Right lobe of liver (tissue), 6 donors: ENCODE results near the gene LHX2. TPM values are rescaled to one million over a fixed set of nuclear protein-coding genes. Genes with fewer than 3 reads are reported as not detected.

Experiments used
- ATAC-seq, 4 donors: fragments of 200-7000 bp; cut with Tn5 transposase; one replicate each; pipeline ENCODE4 v1.9.1; 2020; ENCODE audit warnings: mild to moderate bottlenecking in 4 of 4, moderate library complexity in 4 of 4
- DNase-seq, 3 donors: peaks; one replicate each; pipeline ENCODE4 v3.0.0-alpha.2; 2020
- H3K27ac ChIP-seq, 3 donors: fragments of 200-600 bp; one replicate each; pipeline ENCODE4 v1.8.0; 2022
- H3K27me3 ChIP-seq, 2 donors: fragments of 200-600 bp; one replicate each; pipeline ENCODE4 v1.8.0; 2022
- H3K36me3 ChIP-seq, 4 donors: fragments of 200-600 bp; sonication (generic) in 1 of 4; one replicate each; pipeline versions ENCODE4 v1.5.1 to v1.8.0; 2017 to 2022; ENCODE audit warnings: control low read depth in 1 of 4
- H3K4me1 ChIP-seq, 4 donors: fragments of 200-600 bp; sonication (generic) in 1 of 4; one replicate each; pipeline versions ENCODE4 v1.5.1 to v1.8.0; 2017 to 2022; ENCODE audit warnings: control low read depth in 1 of 4
- H3K4me3 ChIP-seq, 3 donors: fragments of 200-600 bp; one replicate each; pipeline ENCODE4 v1.8.0; 2022
- H3K9me3 ChIP-seq, 4 donors: fragments of 200-600 bp; sonication (generic) in 1 of 4; one replicate each; pipeline versions ENCODE4 v1.5.1 to v1.8.0; 2017 to 2022; ENCODE audit warnings: control low read depth in 1 of 4
- CTCF ChIP-seq, 4 donors: fragments of 200-600 bp in 3 of 4; fragments of 450-650 bp in 1 of 4; IDR thresholded peaks; one replicate each; pipeline versions ENCODE4 v1.5.1 to v1.8.0; 2016 to 2022; ENCODE audit warnings: antibody characterized with exemption in 4 of 4, mild to moderate bottlenecking in 2 of 4
- POLR2A ChIP-seq: fragments of 450-650 bp; IDR thresholded peaks from one replicate; pipeline ENCODE4 v1.6.1; 2017; ENCODE audit warnings: antibody characterized with exemption, mild to moderate bottlenecking
- WGBS: methylation state at CpG from one replicate; pipeline ENCODE4 v1.1.6; 2018; ENCODE audit warnings: low coverage, low lambda C conversion rate; ENCODE audit not compliant: insufficient coverage; ENCODE audit errors: missing lambda C conversion rate; 5-methylcytosine and 5-hydroxymethylcytosine counted together
- intact Hi-C, 2 donors: fragments of 100-400 bp; cut with DNase I; formaldehyde crosslinking; loops; one replicate each; pipeline versions ENCODE4 v1.11.2 to v1.14.1; 2022
- long read RNA-seq: library from polyadenylated mRNA; unstranded; transcript quantifications from one replicate; pipeline ENCODE4 v2.0.0, GENCODE V29; 2019
- total RNA-seq, 6 experiments: library from RNA; depleted of rRNA in 2 of 6; stranded (reverse); fragments of >200 nt in 2 of 6; fragmentation: NEBNext Ultra II Directional in 3 of 6; extraction: Animal tissue kit (Norgen Biotek cat#: 25700) in 3 of 6; gene quantifications; one replicate each; pipeline versions ENCODE4 v1.1.0 to v1.2.4, GENCODE V29; 2016 to 2023
- donor health status: DM: no; HTN: yes; CAD: no.
- donor health status: DM: no; HTN: no; CAD: no.
- donor health status: DM: no; HTN: no; CAD: no.
- donor health status: DM: no; HTN: yes; CAD: no.
- donor health status: DM: no; HTN: yes; CAD: no.

Gene LHX2
- total RNA-seq, result 1 to 10 TPM in 5 of 6 experiments, under 1 TPM in 1; 0.64 to 5.0 (median 3.0) TPM
- long read RNA-seq, result 0 reads

DNA sequence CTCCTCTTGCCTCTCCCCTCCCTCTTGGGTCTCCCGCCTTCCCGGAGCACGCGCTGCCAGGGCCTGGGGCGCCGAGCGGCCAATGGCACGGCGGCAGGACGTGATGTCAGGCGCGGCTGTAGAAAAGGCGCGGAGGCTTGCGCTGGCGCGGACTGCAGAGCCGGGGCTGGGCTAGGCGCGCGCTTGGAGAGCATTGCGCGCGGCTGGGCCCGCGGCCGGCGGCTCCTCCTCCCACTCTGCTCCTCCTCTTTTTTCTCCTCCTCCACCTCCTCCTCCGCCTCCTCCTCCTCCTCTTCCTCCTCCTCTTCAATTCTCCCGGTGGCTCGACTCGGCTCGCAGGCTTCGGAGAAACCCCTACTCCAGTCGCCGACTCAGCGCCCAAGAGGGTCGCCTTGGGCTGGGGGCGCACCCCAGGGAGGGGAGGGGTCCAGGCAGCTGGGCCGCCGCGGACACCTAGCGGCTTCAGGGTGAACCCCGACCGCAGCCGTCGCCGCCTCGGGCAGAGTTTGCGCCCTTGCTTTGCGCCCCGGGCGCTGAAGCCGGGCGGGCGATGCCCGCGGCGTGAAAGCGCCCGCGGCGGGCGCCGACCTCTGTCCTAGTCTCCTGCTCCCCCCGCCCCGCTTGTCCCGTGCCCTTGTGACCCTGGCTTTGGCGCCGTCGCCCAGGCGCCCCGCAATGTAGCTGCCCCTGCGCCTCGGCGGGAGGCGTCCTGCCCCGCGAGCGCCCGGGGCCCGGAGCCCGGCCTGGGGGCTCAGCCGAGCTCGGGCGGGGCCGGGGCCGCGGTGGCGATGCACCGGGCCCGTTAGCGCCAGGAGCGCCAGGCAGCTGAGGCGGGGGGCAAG lies at the start of gene LHX2:
Gene LHX2, plus strand, starts transcription at position 309 of the 842 bp plus-strand sequence. CDS start 581 bp downstream, outside the sequence.
- DNase-seq (peak; percentile 61 to 70 (median 68)), ATAC-seq (peak; percentile 69 to 78 (median 71))
- H3K27ac ChIP-seq, result peak within 1 kb of the TSS in 1 of 3 donors; percentile 8
- H3K27me3 ChIP-seq, result peaks cover 9 to 46% of the 10 kb centered on the region in 2 donors
- H3K9me3 ChIP-seq, result no peaks in the 10 kb centered on the region
- H3K36me3 ChIP-seq, result no peaks in the 10 kb centered on the region
- intact Hi-C loops, result no loop called here
- TF ChIP-seq POLR2A, result no peak
- no peak for TF ChIP-seq CTCF (IDR thresholded peaks at IDR 0.05)
- H3K4me1 ChIP-seq, result peaks cover 0 to 30% (median 4%) of the 10 kb centered on the region in 4 donors
- peak within 1 kb of the TSS; percentile 18 to 33 (median 25) for H3K4me3 ChIP-seq
- WGBS, result 2% methylated on average over 29 of the region's 95 CpGs

DNA sequence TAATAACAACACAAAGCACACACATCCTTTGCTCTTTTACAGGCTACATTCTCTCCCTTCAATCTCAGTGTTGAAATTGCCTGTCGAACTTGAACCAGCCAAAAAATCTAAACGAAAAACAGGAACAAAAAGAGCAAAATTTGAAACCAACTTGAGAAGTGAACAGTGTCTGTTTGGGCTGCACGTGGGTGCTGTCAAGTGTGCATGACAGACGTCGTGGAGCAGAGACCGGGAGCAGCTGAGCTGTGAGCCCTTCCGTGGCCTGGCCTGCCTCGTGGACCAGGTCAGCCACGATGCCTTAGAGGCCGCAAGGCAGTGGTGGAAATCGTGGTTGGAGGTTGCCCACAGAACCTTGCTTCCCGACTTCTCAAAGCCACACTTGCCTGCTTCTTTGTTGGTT lies 46.8 kb upstream of the LHX2 start:
- WGBS, result 45% methylated on average over 6 of the region's 12 CpGs
- Histone ChIP-seq H3K36me3 (no peaks in the 10 kb centered on the region), H3K4me3 (no peak overlapping the region), H3K9me3 (no peaks in the 10 kb centered on the region), H3K4me1 (no peaks in the 10 kb centered on the region), H3K27ac (no peak overlapping the region), H3K27me3 (no peaks in the 10 kb centered on the region)
- intact Hi-C loops, result no loop called here
- no peak for DNase-seq
- TF ChIP-seq CTCF (IDR thresholded peaks at IDR 0.05) (no peak), POLR2A (no peak)
- ATAC-seq, result no peak

DNA sequence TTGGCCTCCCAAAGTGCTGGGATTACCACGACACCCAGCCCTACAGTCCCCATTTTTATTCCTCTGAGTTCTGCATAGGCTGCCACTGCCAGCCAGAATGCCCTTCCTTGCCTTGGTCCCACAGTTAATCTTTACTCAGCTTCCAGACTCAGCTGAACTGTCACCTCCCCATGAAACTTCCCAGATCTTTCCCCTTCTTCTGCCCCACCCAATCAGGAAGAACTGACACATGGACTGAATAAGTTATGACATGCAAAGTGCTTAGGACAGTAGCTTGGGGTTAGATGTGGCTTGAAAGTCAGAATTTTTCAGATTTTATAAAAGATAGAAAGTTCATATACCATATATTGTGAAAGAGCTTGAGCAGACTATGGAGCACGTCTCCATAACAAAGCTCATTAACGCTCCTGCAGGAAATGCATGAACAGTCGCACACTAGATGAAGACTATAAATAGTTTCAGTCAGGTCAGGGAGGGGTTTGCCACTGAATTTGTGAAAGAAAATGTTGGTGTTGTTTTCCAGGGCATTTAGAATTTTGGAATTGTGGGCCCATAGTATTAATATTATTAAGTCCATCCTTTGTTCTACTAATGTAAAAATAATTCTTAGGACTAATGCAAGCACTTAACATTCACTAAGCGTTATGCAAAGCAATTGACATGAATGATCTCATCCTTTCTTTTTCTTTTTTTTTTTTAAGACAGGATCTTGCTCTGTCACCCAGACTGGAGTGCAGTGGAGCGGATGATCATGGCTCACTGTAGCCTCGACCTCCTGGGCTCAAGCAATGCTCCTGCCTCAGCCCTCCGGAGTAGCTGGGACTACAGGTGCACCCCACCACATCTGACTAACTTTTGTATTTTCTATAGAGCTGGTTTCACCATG lies 45.5 kb upstream of the LHX2 start:
- ATAC-seq (no peak), DNase-seq (no peak)
- Histone ChIP-seq H3K36me3 (no peaks in the 10 kb centered on the region), H3K9me3 (no peaks in the 10 kb centered on the region), H3K4me3 (no peak overlapping the region), H3K4me1 (no peaks in the 10 kb centered on the region), H3K27ac (no peak overlapping the region), H3K27me3 (no peaks in the 10 kb centered on the region)
- intact Hi-C loops, result no loop called here
- WGBS, result 46% methylated on average over 7 of the region's 8 CpGs
- TF ChIP-seq CTCF (IDR thresholded peaks at IDR 0.05) (no peak), POLR2A (no peak)

DNA sequence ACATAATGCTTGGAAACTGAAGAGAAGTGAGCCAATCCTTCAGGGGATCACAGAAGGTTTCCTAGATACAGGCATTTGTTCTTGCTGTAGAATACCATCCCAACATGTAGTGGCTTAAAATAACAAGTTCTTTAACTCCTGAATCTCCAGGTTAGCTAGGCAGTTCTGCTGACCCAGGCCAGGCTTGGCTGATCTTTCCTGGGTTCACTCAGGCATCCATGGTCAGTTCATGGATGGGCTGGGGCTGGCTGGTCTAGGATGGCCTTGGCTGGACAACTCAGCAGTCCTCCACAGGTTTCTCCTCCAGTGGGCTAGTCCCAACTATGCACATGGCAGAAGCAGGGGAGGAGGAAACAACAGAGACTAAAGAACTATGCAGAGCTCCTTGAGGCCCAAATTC lies 44.2 kb upstream of the LHX2 start:
- no peak for DNase-seq

More for the DNA sequence above, 44.2 kb upstream of the LHX2 start:
- Histone ChIP-seq H3K36me3 (no peaks in the 10 kb centered on the region), H3K9me3 (no peaks in the 10 kb centered on the region), H3K4me1 (no peaks in the 10 kb centered on the region), H3K27ac (no peak overlapping the region), H3K4me3 (no peak overlapping the region), H3K27me3 (no peaks in the 10 kb centered on the region)
- intact Hi-C loops, result no loop called here
- ATAC-seq, result no peak
- TF ChIP-seq CTCF (IDR thresholded peaks at IDR 0.05) (no peak), POLR2A (no peak)
